ENCODE measurements around the gene CPSF4L. TPM values are rescaled to one million over a fixed set of nuclear protein-coding genes. Genes with fewer than 3 reads are reported as not detected.
A peak's percentile ranks its signal among the peaks of the same experiment; 100 is the strongest.

CPSF4L gene
- total RNA-seq, 2 experiments from 2014 or later: not detected

DNA sequence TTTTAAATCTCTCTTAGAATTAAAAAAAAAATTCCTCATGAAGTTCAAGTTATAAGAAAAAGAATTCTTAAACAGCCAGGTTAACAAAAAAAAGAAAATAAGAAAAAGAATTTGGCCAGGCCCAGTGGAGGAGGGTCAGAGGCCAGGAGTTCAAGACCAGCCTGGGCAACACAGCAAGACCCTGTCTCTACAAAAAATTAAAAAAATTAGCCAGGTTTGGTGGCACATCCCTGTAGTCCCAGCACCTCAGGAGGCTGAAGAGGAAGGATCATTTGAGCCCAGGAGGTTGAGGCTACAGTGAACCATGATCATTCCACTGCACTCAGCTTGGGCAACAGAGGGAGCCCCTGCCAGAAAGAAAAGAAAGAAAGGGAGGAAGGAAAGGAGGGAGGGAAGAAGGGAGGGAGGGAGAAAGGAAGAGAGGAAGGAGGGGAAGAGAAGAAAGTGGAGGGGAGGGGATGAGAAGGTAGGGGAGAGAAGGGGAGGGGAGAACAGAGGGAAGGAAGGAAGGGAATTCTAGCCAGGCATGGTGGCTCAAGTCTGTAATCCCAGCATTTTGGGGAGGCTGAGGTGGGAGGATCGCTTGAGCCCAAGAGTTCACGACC is 38.0 kb downstream of the CPSF4L start:
- H3K9me3 Mint-ChIP-seq: no peaks in the 10 kb centered on the region
- H3K27ac Mint-ChIP-seq: no peak overlapping the region
- CTCF ChIA-PET: interaction anchor here (0.6 to 0.9 kb wide), 2 partner anchors 9 to 32 kb away, joined by 3 read pairs; no protein-coding TSS in a partner anchor

DNA sequence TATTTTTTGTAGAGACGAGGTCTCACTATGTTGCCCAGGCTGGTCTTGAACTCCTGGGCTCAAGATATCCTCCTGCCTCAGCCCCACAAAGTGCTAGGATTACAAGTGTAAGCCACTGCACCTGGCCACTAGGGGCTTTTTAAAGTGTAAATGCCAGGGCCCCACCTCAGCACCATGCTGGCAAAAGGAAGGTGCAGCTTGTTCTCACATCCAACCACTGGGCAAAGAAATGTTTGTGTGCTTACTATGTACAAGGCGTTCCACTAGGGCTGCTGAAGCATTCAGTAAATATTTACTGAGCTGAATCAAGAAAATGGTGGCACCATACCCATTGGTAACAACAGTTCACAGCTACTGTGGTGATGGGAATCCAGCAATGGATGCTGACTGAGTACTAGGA is 46.2 kb downstream of the CPSF4L start:
- Mint-ChIP-seq H3K36me3 (peaks cover 22% of the 10 kb centered on the region), H3K9me3 (no peaks in the 10 kb centered on the region), H3K27me3 (no peaks in the 10 kb centered on the region), H3K4me1 (ENCODE audit: low read depth) (peaks cover 40% of the 10 kb centered on the region), H3K27ac (peak overlapping the region; percentile 2), H3K4me3 (no peak overlapping the region)
- intact Hi-C loops (cut with micrococcal nuclease): no loop called here
- ChIA-PET CTCF (interaction anchor here (0.8 to 1.6 kb wide), 2 partner anchors 12 to 20 kb away, joined by 3 to 4 read pairs; no protein-coding TSS in a partner anchor), POLR2A (no interaction called here)
- no peak for DNase-seq

More for the DNA sequence above, 38.0 kb downstream of the CPSF4L start:
- H3K36me3 Mint-ChIP-seq: peaks cover 13% of the 10 kb centered on the region
- no peak for DNase-seq
- intact Hi-C loops (cut with micrococcal nuclease): loop anchor here (10.0 kb wide), 1 partner anchor 1061 kb away; no protein-coding TSS in a partner anchor
- no peaks in the 10 kb centered on the region for H3K27me3 Mint-ChIP-seq
- H3K4me3 Mint-ChIP-seq: no peak overlapping the region
- POLR2A ChIA-PET: no interaction called here
- peaks cover 40% of the 10 kb centered on the region for H3K4me1 Mint-ChIP-seq (ENCODE audit: low read depth)

DNA sequence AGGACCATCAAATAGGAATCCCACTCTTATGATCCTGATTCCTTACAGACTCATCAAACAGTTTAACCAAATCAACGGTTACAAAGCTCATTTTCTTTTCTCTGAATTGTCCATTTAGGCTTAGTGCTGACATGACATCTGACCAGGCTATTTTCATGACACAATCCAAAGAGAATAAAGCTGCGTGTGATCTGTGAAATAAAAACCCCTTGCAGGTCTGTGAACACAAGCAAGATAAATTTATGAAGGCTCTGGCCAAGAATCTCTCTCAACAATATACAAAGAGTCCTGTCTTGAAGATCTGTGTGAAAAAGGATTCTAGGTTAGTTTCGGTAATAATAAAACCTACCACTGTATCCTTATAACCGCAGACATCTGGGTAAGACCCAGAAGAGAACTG is 46.8 kb downstream of the CPSF4L start:
- DNase-seq: no peak
- CTCF ChIA-PET: interaction anchor here (1.6 kb wide), 1 partner anchor 12 kb away, joined by 4 read pairs; no protein-coding TSS in a partner anchor
- Mint-ChIP-seq H3K27ac (no peak overlapping the region), H3K9me3 (no peaks in the 10 kb centered on the region), H3K36me3 (peaks cover 23% of the 10 kb centered on the region), H3K27me3 (no peaks in the 10 kb centered on the region), H3K4me1 (ENCODE audit: low read depth) (peaks cover 46% of the 10 kb centered on the region), H3K4me3 (no peak overlapping the region)
- POLR2A ChIA-PET: no interaction called here
- intact Hi-C loops (cut with micrococcal nuclease): no loop called here

DNA sequence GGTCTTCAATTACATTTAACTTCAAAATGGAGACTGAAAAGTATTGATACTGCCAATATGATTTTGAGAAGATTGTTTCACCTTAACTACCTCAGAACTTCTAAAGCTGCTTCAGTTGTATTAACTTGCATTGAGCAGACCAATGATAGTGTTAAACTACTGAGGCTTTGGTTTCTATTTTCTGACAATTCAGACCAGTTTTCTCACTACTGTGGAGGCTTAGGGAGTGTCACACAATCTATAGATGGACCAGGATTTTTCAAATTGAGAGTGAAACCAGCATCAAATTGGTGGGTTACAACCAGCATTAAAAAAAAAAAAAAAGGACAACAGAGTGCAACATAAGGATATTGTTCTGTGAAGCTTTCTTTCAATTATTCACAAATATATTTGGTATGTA is 47.7 kb downstream of the CPSF4L start:
- H3K36me3 Mint-ChIP-seq: peaks cover 25% of the 10 kb centered on the region
- intact Hi-C loops (cut with micrococcal nuclease): no loop called here

DNA sequence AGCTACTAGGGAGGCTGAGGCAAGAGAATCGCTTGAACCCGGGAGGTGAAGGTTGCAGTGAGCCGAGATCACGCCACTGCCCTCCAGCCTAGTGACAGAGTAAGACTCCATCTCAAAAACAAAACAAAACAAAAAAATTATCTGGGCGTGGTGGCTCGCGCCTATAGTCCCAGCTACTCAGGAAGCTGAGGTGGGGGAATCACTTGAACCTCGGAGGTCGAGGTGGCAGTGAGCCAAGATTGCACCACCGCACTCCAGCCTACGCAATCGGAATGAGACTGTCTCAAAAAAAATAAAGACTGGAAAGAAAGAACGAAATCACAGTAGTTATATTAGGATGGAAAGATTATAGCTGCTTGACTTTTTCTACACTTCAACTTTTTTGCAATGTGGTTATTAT is 49.9 kb downstream of the CPSF4L start:
- POLR2A ChIA-PET: interaction anchor here (1.2 to 1.4 kb wide), 2 partner anchors 20 to 21 kb away, joined by 3 to 4 read pairs; a partner anchor contains a TSS
- H3K4me1 Mint-ChIP-seq (ENCODE audit: low read depth): peaks cover 42% of the 10 kb centered on the region
- H3K9me3 Mint-ChIP-seq: no peaks in the 10 kb centered on the region
- H3K27ac Mint-ChIP-seq: no peak overlapping the region
- H3K4me3 Mint-ChIP-seq: peak overlapping the region; percentile 36
- intact Hi-C loops (cut with micrococcal nuclease): loop anchor here (2.0 kb wide), 1 partner anchor 15 kb away; no protein-coding TSS in a partner anchor
- peak; percentile 71 for DNase-seq
- peaks cover 36% of the 10 kb centered on the region for H3K36me3 Mint-ChIP-seq
- CTCF ChIA-PET: interaction anchor here (0.7 to 1.8 kb wide), 4 partner anchors 9 to 158 kb away, joined by 3 to 6 read pairs (median 4); no protein-coding TSS in a partner anchor
- no peaks in the 10 kb centered on the region for H3K27me3 Mint-ChIP-seq

More for the DNA sequence above, 47.7 kb downstream of the CPSF4L start:
- DNase-seq: no peak
- Mint-ChIP-seq H3K4me3 (no peak overlapping the region), H3K9me3 (no peaks in the 10 kb centered on the region), H3K4me1 (ENCODE audit: low read depth) (peaks cover 47% of the 10 kb centered on the region), H3K27me3 (no peaks in the 10 kb centered on the region), H3K27ac (no peak overlapping the region)
- ChIA-PET POLR2A (interaction anchor here (0.7 kb wide), 1 partner anchor 14 kb away, joined by 3 read pairs; no protein-coding TSS in a partner anchor), CTCF (no interaction called here)

DNA sequence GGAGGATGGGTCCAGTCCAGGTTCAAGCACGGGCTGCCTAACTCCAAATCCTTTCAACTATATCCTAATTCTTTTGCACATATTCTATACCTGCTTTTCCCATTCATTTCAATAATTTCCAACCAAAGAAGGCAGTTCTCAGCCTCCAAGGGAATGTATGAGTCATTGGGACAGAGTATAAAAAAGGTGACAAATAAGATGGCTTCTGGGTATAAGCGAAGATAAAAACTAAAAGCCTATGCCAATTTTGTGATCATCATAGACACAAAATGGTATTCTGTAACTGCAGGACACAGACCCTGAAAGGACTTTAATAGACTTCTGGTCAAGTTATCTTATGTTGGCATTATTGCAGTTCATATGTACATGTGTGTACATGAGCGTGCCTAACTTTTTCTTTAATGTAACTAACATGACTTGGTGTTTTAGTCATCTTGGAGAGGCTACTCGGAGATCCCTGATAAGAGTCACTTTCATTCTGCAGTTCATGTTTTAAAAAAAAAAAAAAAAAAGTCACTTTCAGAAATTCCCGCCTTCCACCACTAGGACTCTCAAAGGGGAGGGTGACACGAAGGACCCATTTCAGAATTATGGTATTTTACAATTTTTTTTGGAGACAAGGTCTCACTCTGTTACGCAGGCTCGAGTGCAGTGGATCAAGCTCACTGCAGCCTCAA is 51.5 kb downstream of the CPSF4L start:
- intact Hi-C loops (cut with micrococcal nuclease): loop anchor here (1.0 to 2.0 kb wide), 2 partner anchors 17 to 22 kb away; a partner anchor contains a TSS
- Mint-ChIP-seq H3K4me3 (no peak overlapping the region), H3K36me3 (peaks cover 34% of the 10 kb centered on the region), H3K9me3 (no peaks in the 10 kb centered on the region), H3K4me1 (ENCODE audit: low read depth) (peaks cover 27% of the 10 kb centered on the region), H3K27me3 (no peaks in the 10 kb centered on the region), H3K27ac (peak overlapping the region; percentile 42)
- DNase-seq: no peak
- ChIA-PET POLR2A (no interaction called here), CTCF (interaction anchor here (1.7 kb wide), 1 partner anchor 18 kb away, joined by 5 read pairs; no protein-coding TSS in a partner anchor)

DNA sequence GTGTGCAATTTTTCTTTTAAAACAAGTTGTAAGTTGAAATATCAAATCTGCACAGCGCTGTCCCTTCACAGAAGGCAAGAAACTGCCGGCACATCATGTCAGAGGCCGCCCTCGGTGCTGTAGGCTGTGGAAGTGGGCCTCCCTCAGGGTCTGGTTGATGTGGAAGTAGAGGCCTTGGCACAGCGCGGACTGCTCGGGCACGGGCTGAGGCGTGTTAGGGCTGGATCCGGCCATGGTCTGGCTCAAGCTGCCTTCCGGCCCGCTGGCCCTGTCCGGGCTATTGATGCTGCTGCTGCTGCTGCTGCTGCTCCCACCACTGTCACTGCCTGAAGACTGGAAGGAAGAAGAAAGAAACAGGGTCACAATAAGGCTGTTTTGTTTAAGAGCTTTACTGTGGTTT is 52.2 kb downstream of the CPSF4L start:
- CTCF ChIA-PET: no interaction called here
- Mint-ChIP-seq H3K9me3 (no peaks in the 10 kb centered on the region), H3K4me1 (ENCODE audit: low read depth) (peaks cover 25% of the 10 kb centered on the region), H3K36me3 (peaks cover 34% of the 10 kb centered on the region), H3K4me3 (no peak overlapping the region), H3K27me3 (no peaks in the 10 kb centered on the region), H3K27ac (no peak overlapping the region)
- POLR2A ChIA-PET: no interaction called here
- DNase-seq: no peak
- intact Hi-C loops (cut with micrococcal nuclease): no loop called here

DNA sequence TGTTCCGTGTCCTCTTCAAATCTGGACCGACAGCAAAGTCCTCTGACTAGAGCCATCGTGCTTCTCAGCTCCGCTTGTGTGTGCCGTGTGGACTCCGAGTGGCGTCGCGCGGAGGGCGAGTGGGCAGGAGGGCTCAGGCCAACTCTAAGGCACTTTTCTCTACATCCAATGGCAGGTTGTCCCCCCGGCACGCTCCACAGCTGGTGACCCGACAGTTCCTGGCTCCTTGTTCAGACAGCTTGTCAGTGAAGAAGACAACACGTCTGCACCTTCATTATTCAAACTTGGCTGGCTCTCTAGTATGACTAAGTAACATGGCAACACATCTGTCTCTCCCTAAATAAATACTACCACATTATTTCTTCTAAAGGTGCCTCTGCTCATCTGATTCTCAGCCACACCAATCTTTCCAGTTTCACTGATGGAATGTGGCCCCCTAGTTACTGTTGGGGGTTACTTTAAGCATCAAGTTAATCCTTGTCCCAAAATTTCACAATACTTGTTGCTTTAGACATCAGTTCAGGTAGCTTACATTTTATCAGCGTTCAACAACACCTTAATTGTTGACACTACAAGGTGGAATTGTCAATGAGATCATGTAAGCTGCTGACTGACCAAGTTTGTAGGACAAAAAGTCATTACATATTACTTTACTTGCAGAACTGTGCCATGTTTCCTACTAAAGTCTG is 53.4 kb downstream of the CPSF4L start:
- POLR2A ChIA-PET: no interaction called here
- peaks cover 40% of the 10 kb centered on the region for H3K36me3 Mint-ChIP-seq
- H3K9me3 Mint-ChIP-seq: no peaks in the 10 kb centered on the region
- intact Hi-C loops (cut with micrococcal nuclease): no loop called here
- H3K27me3 Mint-ChIP-seq: no peaks in the 10 kb centered on the region
- peak overlapping the region; percentile 33 for H3K27ac Mint-ChIP-seq
- H3K4me1 Mint-ChIP-seq (ENCODE audit: low read depth): peaks cover 30% of the 10 kb centered on the region
- CTCF ChIA-PET: interaction anchor here (1.5 kb wide), 1 partner anchor 648 kb away, joined by 4 read pairs; no protein-coding TSS in a partner anchor
- DNase-seq: no peak
- no peak overlapping the region for H3K4me3 Mint-ChIP-seq

DNA sequence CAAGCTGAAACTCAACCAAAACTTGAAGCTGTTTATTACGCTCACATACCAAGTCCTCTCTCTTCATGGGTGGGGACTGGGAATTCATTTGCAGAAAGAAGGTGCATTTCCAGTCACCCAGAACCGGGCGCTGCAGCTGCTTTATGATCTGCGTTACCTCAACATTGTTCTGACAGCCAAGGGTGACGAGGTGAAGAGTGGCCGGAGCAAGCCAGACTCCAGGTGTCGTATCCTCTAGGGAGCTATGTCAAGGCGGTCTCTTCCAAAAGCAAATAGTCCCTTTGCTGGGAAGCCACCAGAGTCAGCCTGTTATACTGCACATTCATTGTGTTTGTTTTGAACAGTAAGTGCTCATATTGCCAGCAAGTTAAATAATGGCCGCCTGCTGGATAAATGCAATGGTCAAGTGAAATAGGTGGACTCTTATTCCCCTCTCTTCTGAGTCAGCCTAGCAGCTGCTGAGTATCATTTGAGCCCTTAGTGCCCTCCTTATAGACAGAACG is 56.2 kb downstream of the CPSF4L start:
- H3K4me1 Mint-ChIP-seq (ENCODE audit: low read depth): peaks cover 24% of the 10 kb centered on the region
- ChIA-PET CTCF (no interaction called here), POLR2A (no interaction called here)
- no peaks in the 10 kb centered on the region for H3K27me3 Mint-ChIP-seq
- intact Hi-C loops (cut with micrococcal nuclease): no loop called here
- H3K4me3 Mint-ChIP-seq: no peak overlapping the region
- H3K27ac Mint-ChIP-seq: no peak overlapping the region
- H3K36me3 Mint-ChIP-seq: peaks cover 57% of the 10 kb centered on the region
- DNase-seq: no peak
- H3K9me3 Mint-ChIP-seq: no peaks in the 10 kb centered on the region

DNA sequence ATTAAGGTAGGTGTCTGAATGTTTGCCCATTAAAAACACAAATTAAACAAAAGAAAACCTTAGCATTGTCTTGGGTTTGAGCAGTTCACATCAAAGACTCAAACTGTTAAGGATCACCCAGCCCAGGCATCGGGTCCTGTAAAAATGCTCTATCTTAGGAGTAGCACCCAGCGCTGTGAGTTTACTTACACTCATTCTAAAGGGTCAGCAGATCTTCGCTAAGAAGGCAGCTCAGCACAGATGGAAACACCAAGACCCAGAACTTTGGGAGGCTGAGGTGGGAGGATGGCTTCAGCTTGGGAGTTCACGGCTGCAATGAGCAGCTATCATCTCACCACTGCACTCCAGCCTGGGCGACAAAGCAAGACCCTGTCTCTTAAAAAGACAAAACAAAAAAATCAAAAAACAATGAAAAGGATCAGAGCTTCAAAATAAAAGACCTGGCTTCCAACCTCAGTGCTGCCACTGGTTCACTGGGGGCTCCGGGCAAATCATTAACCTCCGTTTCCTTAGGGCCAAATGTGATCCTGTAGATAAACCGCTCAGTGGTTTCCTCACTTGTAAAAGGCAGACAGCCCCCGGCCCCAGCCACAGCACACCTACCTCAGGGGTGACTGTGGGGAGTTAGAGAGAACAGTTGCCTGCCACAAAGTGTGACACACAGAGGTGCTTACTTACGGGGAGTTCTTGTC is 57.7 kb downstream of the CPSF4L start:
- H3K9me3 Mint-ChIP-seq: no peaks in the 10 kb centered on the region
- DNase-seq: peak; percentile 42
- peaks cover 15% of the 10 kb centered on the region for H3K4me1 Mint-ChIP-seq (ENCODE audit: low read depth)
- intact Hi-C loops (cut with micrococcal nuclease): no loop called here
- ChIA-PET POLR2A (interaction anchor here (1.3 kb wide), 1 partner anchor 28 kb away, joined by 3 read pairs; a partner anchor contains a TSS), CTCF (interaction anchor here (1.5 to 2.8 kb wide), 2 partner anchors 11 kb away, joined by 4 to 10 read pairs; partner anchors contain the start of gene COG1)
- peaks cover 62% of the 10 kb centered on the region for H3K36me3 Mint-ChIP-seq
- peak overlapping the region; percentile 47 for H3K27ac Mint-ChIP-seq
- H3K4me3 Mint-ChIP-seq: no peak overlapping the region
- no peaks in the 10 kb centered on the region for H3K27me3 Mint-ChIP-seq

DNA sequence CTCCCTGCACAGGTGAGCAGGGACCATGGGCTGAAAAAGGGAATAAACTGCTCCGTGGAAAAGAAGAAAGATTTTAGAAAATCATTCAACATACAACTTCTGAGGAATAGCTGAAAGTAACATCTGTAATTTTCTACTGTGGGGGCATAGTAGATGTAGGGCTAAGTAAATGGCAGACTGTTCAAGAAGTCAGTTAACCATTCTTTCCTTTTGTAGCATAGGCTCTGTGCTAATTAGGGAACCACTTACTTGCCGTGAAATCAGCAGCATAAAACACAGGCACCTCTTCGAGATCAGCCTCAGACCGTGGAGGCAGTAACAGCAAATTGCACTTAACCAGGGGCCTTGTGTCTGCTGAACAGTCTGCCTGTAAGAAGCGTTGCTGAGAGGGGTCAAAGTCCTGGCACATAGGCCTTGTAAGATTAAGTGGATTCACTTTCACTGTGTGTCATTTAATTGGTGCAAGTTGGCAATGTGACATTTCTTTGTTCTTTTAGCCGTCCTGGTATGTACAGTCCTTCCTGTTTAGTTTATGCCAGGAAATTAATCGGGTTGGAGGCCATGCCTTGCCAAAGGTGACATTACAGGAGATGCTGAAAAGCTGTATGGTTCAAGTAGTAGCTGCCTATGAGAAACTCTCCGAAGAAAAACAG is 58.4 kb downstream of the CPSF4L start:
- POLR2A ChIA-PET: interaction anchor here (1.3 kb wide), 1 partner anchor 29 kb away, joined by 3 read pairs; a partner anchor contains a TSS
- no peak for DNase-seq
- Mint-ChIP-seq H3K4me3 (no peak overlapping the region), H3K36me3 (peaks cover 62% of the 10 kb centered on the region), H3K4me1 (ENCODE audit: low read depth) (peaks cover 15% of the 10 kb centered on the region), H3K9me3 (no peaks in the 10 kb centered on the region), H3K27ac (peak overlapping the region; percentile 47), H3K27me3 (no peaks in the 10 kb centered on the region)
- CTCF ChIA-PET: interaction anchor here (1.3 to 2.8 kb wide), 4 partner anchors 9 to 52 kb away, joined by 3 to 10 read pairs (median 4); partner anchors contain the start of gene COG1
- intact Hi-C loops (cut with micrococcal nuclease): no loop called here
